Renal cortex interstitium (tissue), 15 donors: ENCODE data around the gene ACSM6. TPM values are rescaled to one million over a fixed set of nuclear protein-coding genes. Genes with fewer than 3 reads are reported as not detected.
A peak's percentile ranks its signal among the peaks of the same experiment; 100 is the strongest.
"Not testable (repeated sequence)": the region's sequence is repeated elsewhere in the genome, so short reads cannot be mapped to it uniquely, and the experiment has no call there.

Source experiments
- DNase-seq, 11 donors: peaks; one replicate each; pipeline ENCODE4 v3.0.0-alpha.2; 2013; ENCODE audit warnings: low read depth in 9 of 11, low spot score in 4 of 11; ENCODE audit errors: extremely low read depth in 1 of 11
- long read RNA-seq, 16 experiments: transcript quantifications; one replicate each; lab custom pipeline, GENCODE V29; 2026
- polyA plus RNA-seq, 3 donors: library from polyadenylated mRNA; unstranded; fragments of 120-200 nt; gene quantifications; one replicate each; pipeline ENCODE4 v1.2.1, GENCODE V29; 2013; ENCODE audit not compliant: insufficient read length in 3 of 3

Gene ACSM6, protein sequence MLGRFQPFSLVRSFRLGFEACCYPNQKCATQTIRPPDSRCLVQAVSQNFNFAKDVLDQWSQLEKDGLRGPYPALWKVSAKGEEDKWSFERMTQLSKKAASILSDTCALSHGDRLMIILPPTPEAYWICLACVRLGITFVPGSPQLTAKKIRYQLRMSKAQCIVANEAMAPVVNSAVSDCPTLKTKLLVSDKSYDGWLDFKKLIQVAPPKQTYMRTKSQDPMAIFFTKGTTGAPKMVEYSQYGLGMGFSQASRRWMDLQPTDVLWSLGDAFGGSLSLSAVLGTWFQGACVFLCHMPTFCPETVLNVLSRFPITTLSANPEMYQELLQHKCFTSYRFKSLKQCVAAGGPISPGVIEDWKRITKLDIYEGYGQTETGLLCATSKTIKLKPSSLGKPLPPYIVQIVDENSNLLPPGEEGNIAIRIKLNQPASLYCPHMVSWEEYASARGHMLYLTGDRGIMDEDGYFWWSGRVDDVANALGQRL
- polyA plus RNA-seq: under 1 TPM; 0.14 to 0.33 (median 0.17) TPM
- long read RNA-seq, donor 1: 0 reads
- long read RNA-seq, donor 2: 0 reads
- long read RNA-seq, donor 3: 0 reads
- long read RNA-seq, donor 4: 0 reads
- long read RNA-seq, donor 5: 0 reads
- long read RNA-seq, donor 6: 0 reads
- long read RNA-seq, donor 7: 0 reads
- long read RNA-seq, donor 8: 0 reads
- long read RNA-seq, donor 9: 0 reads
- long read RNA-seq, donor 10: 0 reads
- long read RNA-seq, donor 11: 0 reads
- long read RNA-seq, donor 12: 0 reads
- long read RNA-seq, donor 13: 0 reads
- long read RNA-seq, donor 14: 0 reads
- long read RNA-seq, donor 15: 0 reads
- long read RNA-seq, donor 16: 0 reads

- no peak for DNase-seq
These were observed at the start of gene ACSM6 for GRCh38 chr10:95193944-95194343. ACSM6 (plus strand) TSS chr10:95194238; CDS start chr10:95194486, 248 bp downstream.

DNA sequence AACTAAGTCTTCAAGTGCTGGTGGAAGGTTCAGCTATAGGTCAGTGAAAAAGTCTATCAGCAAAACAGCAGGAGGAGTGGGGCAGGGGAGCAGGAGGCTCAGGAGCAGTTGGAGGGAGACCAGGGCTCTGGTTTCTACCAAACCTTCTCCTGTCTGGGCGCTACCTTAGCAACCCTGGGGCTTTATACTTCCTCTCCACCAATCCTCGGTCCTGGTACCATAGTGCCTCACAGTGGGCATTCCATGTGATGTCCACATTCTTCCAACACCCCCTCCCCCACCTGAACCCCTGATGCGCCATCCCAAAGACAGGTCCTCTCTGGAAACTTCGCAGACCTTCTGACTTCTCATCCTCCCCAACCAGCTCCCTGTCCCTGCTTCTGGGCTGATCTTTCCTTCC is 25.3 kb upstream of the ACSM6 start:
- DNase-seq: no peak

- DNase-seq: no peak
These were observed 24.5 kb upstream of the ACSM6 start for GRCh38 chr10:95169522-95169921.

DNA sequence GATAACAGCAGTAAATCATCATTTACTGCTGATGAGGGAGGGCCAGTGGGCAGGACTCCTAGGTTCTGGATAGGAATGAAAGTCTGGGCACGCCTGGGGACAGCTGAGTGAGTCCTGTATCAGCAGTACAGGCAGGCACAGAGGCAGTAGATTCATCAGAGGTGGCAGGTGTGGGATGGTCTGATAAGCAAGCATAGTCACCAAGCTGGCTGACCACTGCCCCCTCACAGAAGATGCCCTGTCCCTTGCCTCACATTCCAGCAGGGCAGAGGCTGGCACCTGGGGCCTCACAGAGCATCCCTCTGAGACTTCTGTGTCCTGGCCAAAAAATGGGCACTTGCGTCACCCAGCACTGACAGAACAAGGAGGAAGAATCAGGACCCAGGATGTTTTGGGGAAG is 23.2 kb upstream of the ACSM6 start:
- DNase-seq: no peak

GRCh38 chr10:95171336-95171735 is 22.7 kb upstream of the ACSM6 start:
- DNase-seq: no peak

DNA sequence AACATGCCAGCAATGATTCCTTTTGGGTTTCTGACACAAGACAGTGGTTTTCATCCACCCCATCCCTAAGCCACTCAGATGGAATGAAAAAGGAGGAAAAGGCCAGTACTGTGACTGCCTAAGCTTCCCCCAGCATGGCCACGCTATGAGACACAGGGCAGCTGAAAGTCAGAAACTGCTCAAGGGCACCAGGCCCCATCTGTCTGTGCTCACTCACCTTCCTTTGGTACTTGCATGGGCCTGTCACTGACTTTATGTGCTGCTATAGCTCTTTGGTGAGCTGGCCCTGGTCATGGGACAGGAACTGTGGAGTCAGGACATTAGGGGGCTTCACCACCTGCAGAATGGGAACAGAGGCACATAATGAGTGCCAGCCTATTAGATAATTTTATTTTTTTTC is 21.2 kb upstream of the ACSM6 start:
- no peak for DNase-seq

- DNase-seq: no peak
These were observed 17.9 kb upstream of the ACSM6 start for GRCh38 chr10:95176101-95176500.

- DNase-seq: no peak
These were observed 16.6 kb upstream of the ACSM6 start for GRCh38 chr10:95177429-95177828.

- DNase-seq: no peak
These were observed 15.8 kb upstream of the ACSM6 start for GRCh38 chr10:95178266-95178665.

- no peak for DNase-seq
These were observed 15.2 kb upstream of the ACSM6 start for GRCh38 chr10:95178797-95179196.

- no peak for DNase-seq
These were observed 12.3 kb upstream of the ACSM6 start for GRCh38 chr10:95181726-95182125.

DNA sequence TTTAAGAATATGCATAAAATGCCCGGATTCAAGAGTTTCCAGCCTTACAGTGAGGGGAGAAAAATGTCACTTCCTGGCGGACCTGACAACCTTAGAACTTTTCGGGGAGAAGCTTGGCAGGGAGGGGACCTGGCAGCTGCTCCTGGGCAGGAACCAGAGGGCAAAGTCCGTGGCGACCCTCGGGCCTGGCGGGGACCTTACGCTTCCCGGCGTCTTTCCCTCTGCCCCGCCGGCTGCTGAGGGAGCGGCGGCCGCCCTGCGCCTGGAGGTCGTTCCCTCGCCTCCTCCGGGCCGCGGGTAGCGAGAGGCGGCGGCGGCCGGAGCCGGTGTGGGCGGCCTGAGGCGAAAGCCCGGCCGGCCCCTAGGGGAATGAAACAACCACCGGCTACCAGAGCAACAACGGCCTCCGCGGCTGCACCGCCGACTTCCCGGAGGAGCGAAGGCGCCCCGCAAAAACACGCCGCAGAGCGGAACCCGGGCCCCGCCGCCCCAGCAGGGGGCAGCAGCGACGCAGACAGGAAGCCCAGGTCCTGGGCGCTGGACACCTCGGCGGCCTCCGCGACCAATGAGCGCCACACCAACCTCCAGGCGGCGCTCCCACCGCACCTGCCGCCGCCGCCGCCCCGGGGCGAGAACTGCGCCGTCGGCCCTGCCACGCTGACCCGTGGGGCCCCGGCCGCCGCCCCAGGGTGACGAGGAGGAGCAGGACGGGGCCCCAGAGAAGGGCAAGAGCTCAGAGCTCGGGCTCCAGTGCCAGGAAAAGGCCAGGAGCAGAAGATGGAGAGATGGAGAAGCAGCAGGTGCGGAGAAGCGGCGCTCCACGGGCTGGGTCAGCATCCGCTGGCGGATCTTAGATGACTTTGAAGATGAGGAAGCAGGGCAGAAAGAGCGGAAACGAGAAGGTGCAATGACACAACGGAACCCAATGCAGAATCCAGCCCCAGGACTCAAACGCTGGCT is 10.5 kb upstream of the ACSM6 start:
- peak; percentile 58 to 84 (median 72) for DNase-seq

- no peak for DNase-seq
These were observed 6.4 kb upstream of the ACSM6 start for GRCh38 chr10:95187617-95188016.

GRCh38 chr10:95188593-95188992 is 5.4 kb upstream of the ACSM6 start:
- no peak for DNase-seq

DNA sequence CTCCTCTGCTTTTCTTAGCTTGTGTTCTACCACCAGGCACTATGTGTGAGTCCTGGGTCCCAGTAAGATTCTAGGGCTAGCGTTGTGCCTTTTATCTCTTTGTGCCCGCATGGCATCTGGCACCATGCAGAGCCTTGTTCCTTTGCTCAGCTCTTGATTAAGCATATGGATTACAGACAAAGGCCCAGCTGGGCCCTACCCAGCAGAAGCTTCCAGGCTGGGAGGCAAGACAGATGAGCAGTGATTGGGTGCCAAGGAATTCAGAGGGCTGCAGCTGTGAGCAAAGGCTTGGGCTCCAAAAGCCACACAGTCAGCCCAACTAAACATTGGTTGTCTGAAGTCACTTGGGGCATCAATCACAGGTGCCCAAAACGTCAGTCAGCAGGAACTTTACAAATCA is 2.0 kb downstream of the ACSM6 start:
- DNase-seq: no peak

DNA sequence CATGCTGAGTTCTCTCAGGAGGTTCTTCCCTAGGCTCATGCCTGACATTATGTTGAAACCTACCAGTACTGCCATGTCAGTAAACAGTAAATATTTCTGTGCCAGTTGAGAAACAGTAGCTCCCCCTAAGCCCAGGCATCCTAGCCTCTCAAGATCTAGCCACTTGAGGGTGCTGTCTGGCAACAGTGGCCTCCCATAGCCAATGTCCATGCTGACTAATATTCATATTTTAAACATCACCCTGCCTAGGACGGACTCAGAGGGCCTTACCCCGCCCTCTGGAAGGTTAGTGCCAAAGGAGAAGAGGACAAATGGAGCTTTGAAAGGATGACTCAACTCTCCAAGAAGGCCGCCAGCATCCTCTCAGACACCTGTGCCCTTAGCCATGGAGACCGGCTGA is 7.7 kb downstream of the ACSM6 start:
- DNase-seq: no peak

DNA sequence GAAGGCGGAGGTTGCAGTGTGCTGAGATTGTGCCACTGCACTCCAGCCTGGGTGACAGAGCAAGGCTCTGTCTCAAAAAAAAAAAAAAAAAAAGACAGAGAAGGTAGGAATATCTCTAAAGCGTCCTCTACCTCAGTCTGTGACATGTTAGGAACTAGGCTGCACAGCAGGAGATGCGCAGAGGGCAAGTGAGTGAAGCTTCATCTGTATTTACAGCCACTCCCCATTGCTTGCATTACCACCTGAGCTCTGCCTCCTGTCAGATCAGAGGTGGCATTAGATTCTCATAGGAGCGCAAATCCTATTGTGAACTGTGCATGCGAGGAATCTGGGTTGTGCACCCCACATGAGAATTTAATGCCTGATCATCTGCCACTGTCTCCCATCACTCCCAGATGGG is 8.8 kb downstream of the ACSM6 start:
- not testable (repeated sequence) for DNase-seq

GRCh38 chr10:95208702-95209391 is 14.8 kb downstream of the ACSM6 start:
- DNase-seq: no peak
